Ovary (tissue), 9 donors: ENCODE results near the gene TMEM45A. TPM values are rescaled to one million over a fixed set of nuclear protein-coding genes. Genes with fewer than 3 reads are reported as not detected.

ENCODE experiments used
- DNase-seq, 5 donors: peaks; one replicate each; pipeline ENCODE4 v3.0.0-alpha.2; 2019 to 2020
- H3K27ac ChIP-seq, 2 donors: fragments of 200-600 bp; one replicate each; pipeline versions ENCODE4 v1.5.1 to v1.8.0; 2019 to 2022
- H3K27me3 ChIP-seq: fragments of 200-600 bp; one replicate; pipeline ENCODE4 v1.8.0; 2022
- H3K36me3 ChIP-seq: fragments of 200-600 bp; sonication (generic); one replicate; pipeline ENCODE4 v1.5.1; 2019
- H3K4me1 ChIP-seq: one replicate; pipeline ENCODE4 v1.8.1; 2013; ENCODE audit warnings: mild to moderate bottlenecking, moderate library complexity; ENCODE audit not compliant: insufficient read depth
- H3K4me3 ChIP-seq: fragments of 200-600 bp; sonication (generic); one replicate; pipeline ENCODE4 v1.5.1; 2017
- H3K9me3 ChIP-seq, 2 donors: fragments of 200-600 bp in 1 of 2; sonication (generic) in 1 of 2; one replicate each; pipeline versions ENCODE4 v1.5.1 to v1.8.1; 2013 to 2019; ENCODE audit warnings: mild to moderate bottlenecking in 1 of 2, moderate library complexity in 1 of 2
- CTCF ChIP-seq, 3 donors: fragments of 450-650 bp in 2 of 3; fragments of 200-600 bp in 1 of 3; IDR thresholded peaks; one replicate each; pipeline versions ENCODE4 v1.5.1 to v1.8.0; 2016 to 2022; ENCODE audit warnings: antibody characterized with exemption in 3 of 3, mild to moderate bottlenecking in 1 of 3
- EP300 ChIP-seq: sonication (generic); formaldehyde crosslinking; IDR thresholded peaks from one replicate; pipeline ENCODE4 v1.6.1; 2017; ENCODE audit warnings: antibody characterized with exemption
- POLR2A ChIP-seq: fragments of 450-650 bp; IDR thresholded peaks from one replicate; pipeline ENCODE4 v1.6.1; 2017; ENCODE audit warnings: antibody characterized with exemption, mild to moderate bottlenecking, moderate library complexity
- WGBS, 3 donors: extraction: QIAGEN DNeasy Blood & Tissue Kit in 1 of 3; methylation state at CpG; one replicate each; pipeline versions ENCODE4 v1.1.5 to v1.1.7; 2013 to 2017; 5-methylcytosine and 5-hydroxymethylcytosine counted together
- intact Hi-C, 4 donors: fragments of 100-400 bp; cut with DNase I; formaldehyde crosslinking; loops; one replicate each; pipeline versions ENCODE4 v1.11.0 to v1.15.1; 2022 to 2023
- polyA plus RNA-seq, 2 donors: library from polyadenylated mRNA; stranded (reverse); fragments of 200-250 nt in 1 of 2; fragments of 350-450 nt in 1 of 2; fragmentation: Illumina TruSeq in 1 of 2; extraction: RNeasy Lipid Tissue Mini Kit (QIAGEN cat#74804) in 1 of 2; gene quantifications; one replicate each; pipeline ENCODE4 v1.2.3, GENCODE V29; 2013 to 2014
- total RNA-seq, 7 donors: library from RNA; depleted of rRNA in 2 of 7; stranded (reverse); fragments of >200 nt in 2 of 7; fragmentation: NEBNext Ultra II Directional in 3 of 7; extraction: Animal tissue kit (Norgen Biotek cat#: 25700) in 3 of 7; gene quantifications; one replicate each; pipeline versions ENCODE4 v1.1.0 to v1.2.4, GENCODE V29; 2016 to 2023
- donor health status: DM: no; HTN: no; CAD: no; lungs with moderate emphysema.
- donor health status: DM: no; HTN: no; CAD: no.
- donor health status: Bipolar disorder and iron deficiency.
- donor health status: DM: yes; HTN: yes; CAD: no.
- donor health status: DM: no; HTN: no; CAD: no.
- donor health status: DM: yes; HTN: yes; CAD: no.

TMEM45A gene
- total and polyA plus RNA-seq, 9 donors: 6.1 to 72.0 (median 9.1) TPM

- Histone ChIP-seq H3K36me3 (no peaks in the 10 kb centered on the region), H3K4me1 (no peaks in the 10 kb centered on the region), H3K4me3 (no peak overlapping the region), H3K27ac (no peak overlapping the region), H3K27me3 (no peaks in the 10 kb centered on the region), H3K9me3 (no peaks in the 10 kb centered on the region)
- intact Hi-C loops: no loop called here
- DNase-seq: no peak
- 75 to 77% (median 76%) methylated on average over 4 of the region's 4 CpGs for WGBS, 3 donors
- TF ChIP-seq POLR2A (no peak), EP300 (no peak), CTCF (IDR thresholded peaks at IDR 0.05) (no peak)
Observed at GRCh38 chr3:100613721-100614390, 121.4 kb downstream of the TMEM45A start.

GRCh38 chr3:100614941-100615340 is 122.5 kb downstream of the TMEM45A start:
- no peak for DNase-seq
- no peak for TF ChIP-seq CTCF (IDR thresholded peaks at IDR 0.05)
- no peak for TF ChIP-seq POLR2A
- no peak for TF ChIP-seq EP300
- Histone ChIP-seq H3K36me3 (no peaks in the 10 kb centered on the region), H3K27me3 (no peaks in the 10 kb centered on the region), H3K4me1 (no peaks in the 10 kb centered on the region), H3K9me3 (no peaks in the 10 kb centered on the region), H3K4me3 (no peak overlapping the region), H3K27ac (no peak overlapping the region)
- intact Hi-C loops: no loop called here

GRCh38 chr3:100615684-100616083 is 123.3 kb downstream of the TMEM45A start:
- no peak for DNase-seq
- H3K36me3 ChIP-seq: no peaks in the 10 kb centered on the region
- no peaks in the 10 kb centered on the region for H3K27me3 ChIP-seq
- no peaks in the 10 kb centered on the region for H3K9me3 ChIP-seq
- no peaks in the 10 kb centered on the region for H3K4me1 ChIP-seq
- TF ChIP-seq EP300: no peak
- TF ChIP-seq POLR2A: no peak
- TF ChIP-seq CTCF (IDR thresholded peaks at IDR 0.05): no peak
- intact Hi-C loops: no loop called here
- no peak overlapping the region for H3K4me3 ChIP-seq
- no peak overlapping the region for H3K27ac ChIP-seq

GRCh38 chr3:100621251-100621650 is 128.8 kb downstream of the TMEM45A start:
- H3K27me3 ChIP-seq: no peaks in the 10 kb centered on the region
- DNase-seq: no peak
- H3K36me3 ChIP-seq: no peaks in the 10 kb centered on the region
- intact Hi-C loops: no loop called here
- no peaks in the 10 kb centered on the region for H3K4me1 ChIP-seq
- no peak overlapping the region for H3K4me3 ChIP-seq
- TF ChIP-seq CTCF (IDR thresholded peaks at IDR 0.05) (no peak), POLR2A (no peak), EP300 (no peak)
- no peak overlapping the region for H3K27ac ChIP-seq
- H3K9me3 ChIP-seq: no peaks in the 10 kb centered on the region

Other genes with a start within 250 kb of the TMEM45A start
- gene TBC1D23, start 231.6 kb upstream of the TMEM45A start, total RNA-seq: 10 to 100 TPM; 21.9 to 52.7 (median 38.9) TPM
- 10 to 100 TPM; 20.1 to 27.9 TPM for gene TBC1D23, start 231.6 kb upstream of the TMEM45A start, polyA plus RNA-seq
- 10 to 100 TPM; 13.5 to 45.2 (median 34.8) TPM for gene NIT2, start 157.9 kb upstream of the TMEM45A start, total RNA-seq
- 10 to 100 TPM; 22.4 to 38.1 TPM for gene NIT2, start 157.9 kb upstream of the TMEM45A start, polyA plus RNA-seq
- gene TOMM70, start 91.5 kb upstream of the TMEM45A start, total RNA-seq: 10 to 100 TPM; 29.9 to 46.6 (median 37.3) TPM
- gene TOMM70, start 91.5 kb upstream of the TMEM45A start, polyA plus RNA-seq: 10 to 100 TPM; 24.7 to 53.6 TPM
- gene LNP1, start 91.1 kb upstream of the TMEM45A start, total RNA-seq: 1 to 10 TPM; 2.6 to 5.3 (median 4.4) TPM
- gene LNP1, start 91.1 kb upstream of the TMEM45A start, polyA plus RNA-seq: 1 to 10 TPM; 2.4 to 7.9 TPM
- gene ADGRG7, start 117.0 kb downstream of the TMEM45A start, total RNA-seq: not detected
- not detected for gene ADGRG7, start 117.0 kb downstream of the TMEM45A start, polyA plus RNA-seq
- gene TFG, start 216.9 kb downstream of the TMEM45A start, total RNA-seq: 10 to 100 TPM; 38.5 to 69.5 (median 64.7) TPM
- gene TFG, start 216.9 kb downstream of the TMEM45A start, polyA plus RNA-seq: 100 to 1,000 TPM in 1 of 2 donors, 10 to 100 TPM in 1; 45.4 to 114 TPM